ENCODE measurements around the gene KDELR1. TPM values are rescaled to one million over a fixed set of nuclear protein-coding genes. Genes with fewer than 3 reads are reported as not detected.

KDELR1 gene
- polyA plus RNA-seq, 1 experiment: 168 TPM

DNA sequence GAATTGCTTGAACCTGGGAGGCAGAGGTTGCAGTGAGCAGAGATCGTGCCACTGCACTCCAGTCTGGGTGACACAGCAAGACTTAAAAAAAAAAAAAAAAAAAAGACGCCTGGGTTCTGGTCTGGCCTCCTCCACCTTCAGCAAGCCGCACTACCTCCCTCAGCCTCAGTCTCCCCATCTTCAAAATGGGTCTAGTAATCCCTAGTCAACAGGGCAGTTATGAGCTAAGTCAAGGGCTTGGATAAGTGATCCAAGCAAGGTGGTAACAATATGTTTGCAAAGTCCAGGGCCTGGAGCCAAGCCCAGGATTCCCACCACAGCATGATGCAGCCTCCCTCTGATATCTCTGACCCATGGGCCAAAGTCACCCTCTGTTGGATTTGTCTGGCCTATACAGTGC is 4.4 kb downstream of the KDELR1 start:
- ChIA-PET POLR2A (interaction anchor here (0.6 kb wide), 1 partner anchor 74 kb away, joined by 5 read pairs; no protein-coding TSS in a partner anchor), CTCF (no interaction called here)
- H3K27me3 ChIP-seq (ENCODE audit: control insufficient read depth, insufficient read depth, low read length): no peaks in the 10 kb centered on the region
- H3K27ac ChIP-seq (ENCODE audit: low read depth, low read length): no peak overlapping the region
- TF ChIP-seq, protein P1, sequence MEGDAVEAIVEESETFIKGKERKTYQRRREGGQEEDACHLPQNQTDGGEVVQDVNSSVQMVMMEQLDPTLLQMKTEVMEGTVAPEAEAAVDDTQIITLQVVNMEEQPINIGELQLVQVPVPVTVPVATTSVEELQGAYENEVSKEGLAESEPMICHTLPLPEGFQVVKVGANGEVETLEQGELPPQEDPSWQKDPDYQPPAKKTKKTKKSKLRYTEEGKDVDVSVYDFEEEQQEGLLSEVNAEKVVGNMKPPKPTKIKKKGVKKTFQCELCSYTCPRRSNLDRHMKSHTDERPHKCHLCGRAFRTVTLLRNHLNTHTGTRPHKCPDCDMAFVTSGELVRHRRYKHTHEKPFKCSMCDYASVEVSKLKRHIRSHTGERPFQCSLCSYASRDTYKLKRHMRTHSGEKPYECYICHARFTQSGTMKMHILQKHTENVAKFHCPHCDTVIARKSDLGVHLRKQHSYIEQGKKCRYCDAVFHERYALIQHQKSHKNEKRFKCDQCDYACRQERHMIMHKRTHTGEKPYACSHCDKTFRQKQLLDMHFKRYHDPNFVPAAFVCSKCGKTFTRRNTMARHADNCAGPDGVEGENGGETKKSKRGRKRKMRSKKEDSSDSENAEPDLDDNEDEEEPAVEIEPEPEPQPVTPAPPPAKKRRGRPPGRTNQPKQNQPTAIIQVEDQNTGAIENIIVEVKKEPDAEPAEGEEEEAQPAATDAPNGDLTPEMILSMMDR (IDR thresholded peaks at IDR 0.05; ENCODE audit: low read depth, low read length): no peak
- no peaks in the 10 kb centered on the region; the same call in 1 of the 2 replicates for H3K9me3 ChIP-seq (ENCODE audit: control insufficient read depth, insufficient read depth, low read length)
- H3K4me3 ChIP-seq (ENCODE audit: low read depth, low read length): no peak overlapping the region
- no peak for DNase-seq (ENCODE audit: low read depth, low spot score)

DNA sequence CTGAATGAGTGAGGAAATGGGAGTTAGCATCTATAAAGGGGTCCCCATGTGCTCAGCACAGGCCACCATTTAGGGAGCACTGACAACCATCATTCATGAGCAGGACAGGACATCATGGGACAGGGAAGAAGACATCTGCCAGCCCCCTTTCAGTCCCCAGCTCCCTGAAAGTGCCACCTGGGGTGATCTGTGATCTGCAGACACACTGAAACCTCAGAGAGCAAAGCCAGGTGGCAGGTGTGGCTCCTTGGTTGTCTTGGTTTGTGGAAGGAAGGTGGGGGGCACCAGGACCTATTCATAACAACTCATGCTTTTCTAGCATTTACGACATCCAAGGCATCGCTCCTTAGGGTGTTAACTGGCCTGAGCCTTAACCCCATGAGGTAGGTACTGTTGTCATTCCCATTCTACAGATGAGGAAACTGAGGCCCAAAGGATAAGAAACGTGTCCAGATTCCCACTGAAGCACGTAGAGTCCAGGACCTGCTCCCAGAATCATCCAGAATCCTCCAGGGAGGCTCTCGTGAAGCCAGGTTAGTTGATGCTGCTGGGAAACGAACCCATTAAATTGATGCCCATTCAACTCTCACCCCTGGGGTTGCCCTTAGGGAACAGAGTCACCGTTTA is 5.8 kb downstream of the KDELR1 start:
- Histone ChIP-seq H3K9me3 (ENCODE audit: control insufficient read depth, insufficient read depth, low read length) (no peaks in the 10 kb centered on the region; the same call in 1 of the 2 replicates), H3K27ac (ENCODE audit: low read depth, low read length) (no peak overlapping the region), H3K27me3 (ENCODE audit: control insufficient read depth, insufficient read depth, low read length) (no peaks in the 10 kb centered on the region), H3K4me3 (ENCODE audit: low read depth, low read length) (no peak overlapping the region)
- ChIA-PET CTCF (interaction anchor here (0.7 kb wide), 1 partner anchor 105 kb away, joined by 3 read pairs; no protein-coding TSS in a partner anchor), POLR2A (no interaction called here)
- DNase-seq (ENCODE audit: low read depth, low spot score): no peak
- TF ChIP-seq, protein P1 (IDR thresholded peaks at IDR 0.05; ENCODE audit: low read depth, low read length): no peak

DNA sequence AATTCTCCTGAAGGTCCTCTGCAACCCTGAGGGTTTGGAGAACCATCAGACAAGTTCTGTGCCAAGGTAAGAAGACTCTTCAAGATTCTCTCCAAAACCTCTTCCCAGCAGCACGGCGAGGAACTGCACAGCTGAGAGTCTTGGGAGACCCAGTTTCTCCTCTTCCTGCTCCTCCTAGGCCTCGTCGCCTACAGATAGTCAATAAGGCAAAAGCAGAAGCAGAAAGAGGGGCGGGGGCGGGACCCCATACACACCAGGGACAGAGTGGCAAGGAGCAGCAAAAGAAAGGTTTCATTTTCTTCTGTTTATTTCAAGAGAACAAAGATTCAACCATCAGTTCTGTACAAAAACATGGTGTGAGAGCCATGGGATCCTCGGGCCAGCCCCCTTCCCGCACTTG is 9.1 kb downstream of the KDELR1 start:
- H3K27ac ChIP-seq (ENCODE audit: low read depth, low read length): peak overlapping the region; percentile 11
- POLR2A ChIA-PET: no interaction called here
- CTCF ChIA-PET: no interaction called here
- no peaks in the 10 kb centered on the region for H3K27me3 ChIP-seq (ENCODE audit: control insufficient read depth, insufficient read depth, low read length)
- no peak overlapping the region for H3K4me3 ChIP-seq (ENCODE audit: low read depth, low read length)
- H3K9me3 ChIP-seq (ENCODE audit: control insufficient read depth, insufficient read depth, low read length): no peaks in the 10 kb centered on the region
- DNase-seq (ENCODE audit: low read depth, low spot score): no peak
- TF ChIP-seq, protein P1 (IDR thresholded peaks at IDR 0.05; ENCODE audit: low read depth, low read length): no peak

DNA sequence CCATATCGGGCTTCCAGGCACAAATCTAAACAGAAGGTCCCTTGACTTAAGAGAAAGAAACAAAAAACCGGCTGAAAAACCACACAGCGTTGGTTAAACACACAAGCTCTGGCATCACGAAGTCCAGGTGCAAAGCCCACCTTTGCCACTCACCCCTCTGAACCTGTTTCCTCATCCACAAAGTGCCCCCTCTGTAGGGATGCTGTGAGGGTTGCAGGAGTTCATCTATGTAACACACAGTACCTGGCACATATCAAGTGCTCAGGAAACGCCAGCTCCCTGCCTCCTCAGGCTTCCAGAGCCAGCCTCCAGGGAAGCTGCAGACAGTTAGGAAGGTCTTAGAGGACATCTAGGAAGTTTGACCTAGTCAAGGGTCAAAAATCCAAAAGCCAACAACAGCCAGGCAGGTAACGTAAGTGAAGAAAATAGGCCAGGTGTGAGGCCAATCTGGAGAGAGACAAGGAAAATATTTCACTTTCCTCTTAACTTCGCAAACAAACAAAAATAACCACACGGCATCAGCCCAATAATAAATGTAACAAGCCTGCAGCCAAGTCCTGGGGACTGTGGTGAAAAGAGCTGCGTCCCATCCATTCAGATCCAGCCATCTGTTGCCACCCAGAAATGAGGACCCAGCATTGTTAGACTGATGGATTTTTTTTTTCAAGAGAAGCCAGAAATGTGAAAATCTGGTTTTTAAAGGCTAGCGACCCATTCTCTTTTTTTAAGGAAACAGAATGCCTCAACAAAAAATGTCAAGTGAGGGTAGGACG is 10.0 kb downstream of the KDELR1 start:
- CTCF ChIA-PET: interaction anchor here (0.7 to 1.0 kb wide), 2 partner anchors 10 to 22 kb away, joined by 3 to 5 read pairs; partner anchors contain the start of gene KDELR1
- Histone ChIP-seq H3K27me3 (ENCODE audit: control insufficient read depth, insufficient read depth, low read length) (no peaks in the 10 kb centered on the region), H3K9me3 (ENCODE audit: control insufficient read depth, insufficient read depth, low read length) (no peaks in the 10 kb centered on the region), H3K4me3 (ENCODE audit: low read depth, low read length) (no peak overlapping the region), H3K27ac (ENCODE audit: low read depth, low read length) (no peak overlapping the region)
- no peak for DNase-seq (ENCODE audit: low read depth, low spot score)
- TF ChIP-seq, protein P1 (IDR thresholded peaks at IDR 0.05; ENCODE audit: low read depth, low read length): no peak
- POLR2A ChIA-PET: interaction anchor here (0.8 to 1.2 kb wide), 2 partner anchors 9 to 10 kb away, joined by 5 to 12 read pairs; partner anchors contain the start of gene KDELR1

DNA sequence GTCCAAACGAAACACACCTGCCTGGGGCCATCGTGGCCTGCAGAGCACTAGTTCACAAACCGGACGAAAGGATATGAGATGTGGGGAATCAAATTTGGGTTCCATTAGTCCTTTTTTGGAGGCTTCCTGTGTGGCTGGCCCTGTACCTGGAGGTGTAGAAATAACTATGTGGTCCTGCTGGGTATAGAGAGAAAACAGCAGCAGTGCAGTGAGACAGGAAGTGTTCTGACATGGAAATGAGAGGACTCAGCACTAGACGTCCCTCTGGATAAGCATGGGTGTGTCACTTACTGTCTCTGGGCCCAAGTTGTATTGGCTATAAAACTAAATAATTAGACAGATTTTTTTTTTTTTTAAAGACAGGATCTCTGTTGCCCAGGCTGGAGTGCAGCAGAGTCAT is 12.3 kb downstream of the KDELR1 start:
- POLR2A ChIA-PET: interaction anchor here (1.1 kb wide), 1 partner anchor 15 kb away, joined by 3 read pairs; the partner anchor contains the start of gene TMEM143
- H3K27ac ChIP-seq (ENCODE audit: low read depth, low read length): no peak overlapping the region
- H3K9me3 ChIP-seq (ENCODE audit: control insufficient read depth, insufficient read depth, low read length): no peaks in the 10 kb centered on the region
- CTCF ChIA-PET: interaction anchor here (1.2 kb wide), 1 partner anchor 12 kb away, joined by 5 read pairs; the partner anchor contains the start of gene KDELR1
- no peak for DNase-seq (ENCODE audit: low read depth, low spot score)
- no peaks in the 10 kb centered on the region for H3K27me3 ChIP-seq (ENCODE audit: control insufficient read depth, insufficient read depth, low read length)
- TF ChIP-seq, protein P1 (IDR thresholded peaks at IDR 0.05; ENCODE audit: low read depth, low read length): no peak
- no peak overlapping the region for H3K4me3 ChIP-seq (ENCODE audit: low read depth, low read length)
